ENCODE data around the gene UHRF2.

The UHRF2 gene

DNA sequence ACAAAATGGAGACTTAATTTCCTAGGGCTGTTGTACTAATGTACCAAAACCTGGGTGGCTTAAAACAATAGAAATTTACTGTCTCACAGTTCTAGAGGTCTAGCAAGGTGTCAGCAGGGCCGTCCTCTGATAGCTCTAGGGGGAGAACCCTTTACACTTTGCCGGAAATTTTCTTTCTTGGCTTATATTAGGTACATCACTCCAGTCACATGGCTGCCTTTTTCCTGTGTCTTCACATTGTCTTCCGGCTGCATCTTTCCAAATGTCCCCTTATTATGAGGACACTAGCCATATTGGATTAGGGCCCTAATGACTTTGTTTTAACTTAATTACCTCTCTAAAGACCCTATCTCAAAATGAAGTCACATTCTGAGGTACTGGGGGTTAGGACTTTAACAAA lies 5.8 kb downstream of the UHRF2 start:
- H3K4me3 Mint-ChIP-seq = no peak overlapping the region
- peaks cover 58% of the 10 kb centered on the region for H3K36me3 Mint-ChIP-seq (ENCODE audit: low read depth)
- H3K4me1 Mint-ChIP-seq = peaks cover 22% of the 10 kb centered on the region
- H3K9me3 Mint-ChIP-seq = no peaks in the 10 kb centered on the region
- no peaks in the 10 kb centered on the region for H3K27me3 Mint-ChIP-seq (ENCODE audit: low read depth)
- TF ChIP-seq, protein P1, sequence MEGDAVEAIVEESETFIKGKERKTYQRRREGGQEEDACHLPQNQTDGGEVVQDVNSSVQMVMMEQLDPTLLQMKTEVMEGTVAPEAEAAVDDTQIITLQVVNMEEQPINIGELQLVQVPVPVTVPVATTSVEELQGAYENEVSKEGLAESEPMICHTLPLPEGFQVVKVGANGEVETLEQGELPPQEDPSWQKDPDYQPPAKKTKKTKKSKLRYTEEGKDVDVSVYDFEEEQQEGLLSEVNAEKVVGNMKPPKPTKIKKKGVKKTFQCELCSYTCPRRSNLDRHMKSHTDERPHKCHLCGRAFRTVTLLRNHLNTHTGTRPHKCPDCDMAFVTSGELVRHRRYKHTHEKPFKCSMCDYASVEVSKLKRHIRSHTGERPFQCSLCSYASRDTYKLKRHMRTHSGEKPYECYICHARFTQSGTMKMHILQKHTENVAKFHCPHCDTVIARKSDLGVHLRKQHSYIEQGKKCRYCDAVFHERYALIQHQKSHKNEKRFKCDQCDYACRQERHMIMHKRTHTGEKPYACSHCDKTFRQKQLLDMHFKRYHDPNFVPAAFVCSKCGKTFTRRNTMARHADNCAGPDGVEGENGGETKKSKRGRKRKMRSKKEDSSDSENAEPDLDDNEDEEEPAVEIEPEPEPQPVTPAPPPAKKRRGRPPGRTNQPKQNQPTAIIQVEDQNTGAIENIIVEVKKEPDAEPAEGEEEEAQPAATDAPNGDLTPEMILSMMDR (IDR thresholded peaks at IDR 0.05; ENCODE audit: unreplicated experiment in 3 of 3) = no peak
- no peak overlapping the region for H3K27ac Mint-ChIP-seq

DNA sequence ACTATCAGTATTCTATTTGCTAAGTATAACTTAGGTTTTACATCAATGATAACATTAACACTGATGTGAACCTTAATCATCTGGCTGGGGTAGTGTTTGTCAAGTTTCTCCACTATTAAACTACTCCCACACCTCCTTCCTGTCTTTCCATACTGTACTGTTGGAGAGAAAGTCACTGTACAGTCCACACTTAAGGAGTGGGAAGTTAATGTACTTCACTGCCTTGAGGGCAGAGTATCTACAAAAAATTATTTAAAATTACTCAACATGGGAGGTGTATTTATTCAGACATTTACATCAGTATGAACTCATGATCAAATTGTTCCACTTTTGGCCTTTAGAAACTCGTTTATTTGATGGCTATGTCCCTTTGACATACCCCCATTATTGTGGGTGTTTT lies 11.9 kb downstream of the UHRF2 start:
- Mint-ChIP-seq H3K27ac (peak overlapping the region in 1 of 3 experiments; percentile 70), H3K4me1 (peaks cover 16% of the 10 kb centered on the region), H3K36me3 (ENCODE audit: low read depth) (peaks cover 35% of the 10 kb centered on the region), H3K4me3 (no peak overlapping the region), H3K9me3 (no peaks in the 10 kb centered on the region), H3K27me3 (ENCODE audit: low read depth) (no peaks in the 10 kb centered on the region)
- TF ChIP-seq, protein P1 (IDR thresholded peaks at IDR 0.05; ENCODE audit: unreplicated experiment in 3 of 3) = no peak

DNA sequence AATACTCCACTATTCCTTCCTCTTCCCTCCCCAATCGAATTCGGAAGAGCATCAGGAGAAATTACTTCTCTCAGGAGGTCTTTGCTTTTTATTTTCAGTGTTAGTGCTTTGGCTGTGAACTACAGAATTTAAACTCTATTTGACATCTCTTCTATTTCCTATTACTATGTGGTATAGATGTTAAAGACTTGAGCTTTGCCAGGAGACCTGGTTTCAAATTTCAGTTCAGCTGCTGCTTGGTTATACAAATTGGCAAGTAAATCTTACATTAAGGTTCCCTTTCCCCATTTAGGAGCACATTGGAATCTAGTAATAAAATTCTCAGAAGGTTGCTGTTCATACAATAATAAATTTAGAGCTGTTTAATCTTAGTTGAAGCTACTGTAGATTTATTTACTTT lies 13.1 kb downstream of the UHRF2 start:
- Mint-ChIP-seq H3K9me3 (no peaks in the 10 kb centered on the region), H3K4me3 (no peak overlapping the region), H3K27ac (peak overlapping the region; percentile 53 to 75 (median 59)), H3K27me3 (ENCODE audit: low read depth) (no peaks in the 10 kb centered on the region), H3K36me3 (ENCODE audit: low read depth) (peaks cover 29% of the 10 kb centered on the region), H3K4me1 (peaks cover 16% of the 10 kb centered on the region)
- TF ChIP-seq, protein P1 (IDR thresholded peaks at IDR 0.05; ENCODE audit: unreplicated experiment in 3 of 3) = no peak

DNA sequence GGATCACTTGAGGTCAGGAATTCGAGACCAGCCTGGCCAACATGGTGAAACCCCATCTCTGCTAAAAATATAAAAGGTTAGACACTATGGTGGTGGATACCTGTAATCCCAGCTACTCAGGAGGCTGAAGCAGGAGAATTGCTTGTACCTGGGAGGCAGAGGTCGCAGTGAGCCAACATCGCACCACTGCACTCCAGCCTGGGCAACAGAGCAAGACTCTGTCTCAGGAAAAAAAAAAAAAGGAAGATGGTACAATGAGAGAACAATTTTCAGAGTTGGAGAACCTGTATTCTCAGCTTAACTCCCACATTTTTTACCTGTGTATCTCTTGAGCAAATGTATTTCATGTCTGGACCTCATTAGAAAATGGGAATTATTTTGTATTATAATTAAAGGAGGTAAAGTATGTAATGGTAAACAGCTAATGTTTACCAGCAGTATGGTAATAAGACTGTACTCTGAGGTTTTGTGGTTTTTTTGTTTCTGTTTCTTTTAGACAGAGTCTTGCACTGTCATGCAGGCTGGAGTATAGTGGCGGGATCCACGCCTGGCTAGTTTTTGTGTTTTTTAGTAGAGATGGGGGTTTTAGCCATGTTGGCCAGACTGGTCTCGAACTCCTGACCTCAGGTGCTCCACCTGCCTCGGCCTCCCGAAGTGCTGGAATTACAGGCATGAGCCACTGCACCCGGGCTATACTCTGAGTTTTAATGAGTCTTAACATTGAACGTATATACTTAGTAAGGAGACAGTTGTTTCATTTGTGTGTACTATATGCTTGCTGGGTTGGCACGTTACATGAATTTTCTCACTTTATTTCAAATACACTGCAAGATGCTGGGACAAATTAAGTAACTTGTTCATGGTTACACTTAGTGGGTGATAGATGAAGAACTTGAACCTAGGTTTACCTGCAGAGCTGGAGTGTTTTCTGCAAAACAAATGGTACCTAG lies 16.2 kb downstream of the UHRF2 start:
- no peaks in the 10 kb centered on the region for H3K9me3 Mint-ChIP-seq
- peaks cover 16% of the 10 kb centered on the region for H3K4me1 Mint-ChIP-seq
- no peak overlapping the region for H3K4me3 Mint-ChIP-seq
- peaks cover 21% of the 10 kb centered on the region for H3K36me3 Mint-ChIP-seq (ENCODE audit: low read depth)
- no peaks in the 10 kb centered on the region for H3K27me3 Mint-ChIP-seq (ENCODE audit: low read depth)
- no peak overlapping the region for H3K27ac Mint-ChIP-seq
- TF ChIP-seq, protein P1 (IDR thresholded peaks at IDR 0.05; ENCODE audit: unreplicated experiment in 3 of 3) = no peak

DNA sequence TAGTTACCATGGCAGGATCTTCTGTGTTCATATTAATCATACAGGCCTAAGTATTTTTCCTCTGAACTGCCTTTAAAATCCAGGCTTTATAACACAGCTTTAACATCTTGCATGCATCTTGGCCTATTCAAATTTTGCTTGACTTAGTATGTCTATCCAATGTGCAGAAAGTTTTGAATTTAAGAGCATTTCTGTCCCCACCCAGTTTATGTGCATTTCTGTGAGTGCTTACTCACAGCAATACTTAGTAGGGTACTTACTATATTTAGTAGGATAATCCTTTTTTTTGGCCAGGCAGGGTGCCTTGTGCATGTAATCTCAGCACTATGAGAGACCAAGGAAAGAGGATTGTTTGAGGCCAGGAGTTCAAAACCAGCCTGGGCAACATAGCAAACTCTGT lies 18.0 kb downstream of the UHRF2 start:
- Mint-ChIP-seq H3K9me3 (no peaks in the 10 kb centered on the region), H3K27me3 (ENCODE audit: low read depth) (no peaks in the 10 kb centered on the region), H3K27ac (no peak overlapping the region), H3K36me3 (ENCODE audit: low read depth) (peaks cover 18% of the 10 kb centered on the region), H3K4me1 (peaks cover 4% of the 10 kb centered on the region), H3K4me3 (no peak overlapping the region)
- TF ChIP-seq, protein P1 (IDR thresholded peaks at IDR 0.05; ENCODE audit: unreplicated experiment in 3 of 3) = no peak

DNA sequence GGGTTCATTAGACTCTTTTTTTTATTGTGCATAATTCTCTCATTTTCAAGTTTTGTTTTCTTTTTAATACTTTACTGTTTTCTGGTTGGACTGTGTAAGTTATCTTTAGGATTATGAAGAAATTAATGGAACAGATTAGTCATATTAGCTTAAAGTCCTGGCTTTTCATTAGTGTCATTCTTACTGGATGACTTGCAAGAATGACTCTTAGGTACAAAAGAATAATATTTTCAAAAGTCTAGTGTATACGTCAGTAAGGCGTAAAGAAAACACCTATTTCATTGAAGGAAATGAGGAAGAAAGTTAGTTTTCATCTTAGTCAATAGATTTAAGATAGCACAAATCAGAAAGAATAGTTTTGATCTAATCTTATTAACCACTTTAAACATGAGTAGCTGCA lies 20.4 kb downstream of the UHRF2 start:
- Mint-ChIP-seq H3K36me3 (ENCODE audit: low read depth) (peaks cover 32% of the 10 kb centered on the region), H3K27ac (no peak overlapping the region), H3K9me3 (no peaks in the 10 kb centered on the region), H3K27me3 (ENCODE audit: low read depth) (no peaks in the 10 kb centered on the region), H3K4me1 (no peaks in the 10 kb centered on the region), H3K4me3 (no peak overlapping the region)
- TF ChIP-seq, protein P1 (IDR thresholded peaks at IDR 0.05; ENCODE audit: unreplicated experiment in 3 of 3) = no peak
